Adrenal gland (tissue), 12 donors: ENCODE measurements around the gene ABTB2. TPM values are rescaled to one million over a fixed set of nuclear protein-coding genes. Genes with fewer than 3 reads are reported as not detected.

Experiments
- DNase-seq, 7 donors: peaks; one replicate each; pipeline ENCODE4 v3.0.0-alpha.2; 2019 to 2020
- H3K27ac ChIP-seq, 5 donors: fragments of 200-600 bp; sonication (generic) in 4 of 5; 1 replicate in 3 of 5; 2 replicates in 2 of 5; pipeline versions ENCODE4 v1.5.1 to v1.8.0; 2016 to 2020; ENCODE audit warnings: mild to moderate bottlenecking in 1 of 5
- H3K27me3 ChIP-seq: fragments of 200-600 bp; 2 replicates; pipeline ENCODE4 v1.8.0; 2021
- H3K36me3 ChIP-seq, 2 donors: fragments of 200-600 bp; replicated peaks in 1 of 2; 1 replicate in 1 of 2; 2 replicates in 1 of 2; pipeline versions ENCODE4 v1.5.1 to v1.8.0; 2018 to 2022
- H3K4me1 ChIP-seq, 2 donors: fragments of 200-600 bp; replicated peaks in 1 of 2; 1 replicate in 1 of 2; 2 replicates in 1 of 2; pipeline versions ENCODE4 v1.5.1 to v1.8.0; 2018 to 2021
- H3K4me3 ChIP-seq, 4 donors: fragments of 200-600 bp; sonication (generic) in 3 of 4; one replicate each; pipeline ENCODE4 v1.5.1; 2016 to 2018
- H3K9me3 ChIP-seq, 3 donors: fragments of 200-600 bp; sonication (generic) in 1 of 3; replicated peaks in 1 of 3; 1 replicate in 2 of 3; 2 replicates in 1 of 3; pipeline versions ENCODE4 v1.5.1 to v1.8.0; 2016 to 2021
- POLR2A ChIP-seq, 2 donors: fragments of 450-650 bp; IDR thresholded peaks; one replicate each; pipeline ENCODE4 v1.6.1; 2017; ENCODE audit warnings: antibody characterized with exemption in 2 of 2, mild to moderate bottlenecking in 2 of 2, moderate library complexity in 1 of 2
- WGBS, 4 donors: extraction: QIAGEN DNeasy Blood & Tissue Kit in 2 of 4; methylation state at CpG; one replicate each; pipeline versions ENCODE4 v1.1.5 to v1.1.7; 2013 to 2017; 5-methylcytosine and 5-hydroxymethylcytosine counted together
- intact Hi-C, 2 donors: fragments of 100-400 bp; cut with DNase I; formaldehyde crosslinking; loops; one replicate each; pipeline versions ENCODE4 v1.14.1 to v1.15.0; 2022 to 2023
- polyA plus RNA-seq, 3 donors: library from polyadenylated mRNA; stranded (reverse); fragments of 200-250 nt in 2 of 3; fragments of 350-450 nt in 1 of 3; fragmentation: Illumina TruSeq in 1 of 3; extraction: RNeasy Lipid Tissue Mini Kit (QIAGEN cat#74804) in 1 of 3; gene quantifications; one replicate each; pipeline ENCODE4 v1.2.3, GENCODE V29; 2013 to 2014
- total RNA-seq, 9 donors: library from RNA; depleted of rRNA in 4 of 9; stranded (reverse); fragments of >200 nt in 4 of 9; fragments of 120-200 nt in 1 of 9; fragmentation: NEBNext Ultra II Directional in 1 of 9; extraction: Animal tissue kit (Norgen Biotek cat#: 25700) in 1 of 9; gene quantifications; one replicate each; pipeline versions ENCODE4 v1.1.0 to v1.2.4, GENCODE V29; 2013 to 2023
- TF ChIP-seq, protein P1 (sequence below), 6 experiments: fragments of 450-650 bp in 4 of 6; fragments of 200-600 bp in 2 of 6; sonication (generic) in 1 of 6; IDR thresholded peaks; 1 replicate in 5 of 6; 2 replicates in 1 of 6; pipeline versions ENCODE4 v1.5.1 to v1.8.0; 2016 to 2021; ENCODE audit warnings: antibody characterized with exemption in 6 of 6, mild to moderate bottlenecking in 2 of 6, moderate library complexity in 1 of 6
- donor health status: healthy with polysubstance abuse.
- donor health status: Bipolar disorder and iron deficiency.
- donor health status: DM: yes; HTN: yes; CAD: no.
- donor health status: DM: no; HTN: no; CAD: no.
- donor health status: DM: no; HTN: no; CAD: no.
- donor health status: DM: yes; HTN: yes; CAD: no.

Gene ABTB2
- total and polyA plus RNA-seq, 12 donors, result 1.9 to 32.3 (median 6.1) TPM

DNA sequence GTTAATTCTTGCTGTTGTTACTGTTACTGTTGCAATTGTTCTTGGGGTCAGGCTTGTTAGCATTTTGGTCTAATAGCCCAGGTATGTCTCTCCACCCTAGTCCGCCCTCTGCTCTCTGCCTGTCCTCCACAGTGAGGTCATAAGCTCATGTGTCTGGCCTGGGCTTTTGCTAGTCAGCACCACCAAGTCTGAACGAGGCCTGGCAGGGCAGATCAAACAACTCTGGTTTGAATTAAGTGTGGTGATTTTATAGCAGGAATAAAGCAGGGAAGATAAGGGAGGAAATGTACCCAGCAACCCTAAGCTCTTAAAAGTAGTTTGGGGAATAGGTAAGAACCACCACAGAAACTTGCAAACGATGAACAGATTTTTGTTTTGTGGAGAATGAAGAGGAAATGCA, 98.7 kb downstream of the ABTB2 start:
- TF ChIP-seq, protein P1, sequence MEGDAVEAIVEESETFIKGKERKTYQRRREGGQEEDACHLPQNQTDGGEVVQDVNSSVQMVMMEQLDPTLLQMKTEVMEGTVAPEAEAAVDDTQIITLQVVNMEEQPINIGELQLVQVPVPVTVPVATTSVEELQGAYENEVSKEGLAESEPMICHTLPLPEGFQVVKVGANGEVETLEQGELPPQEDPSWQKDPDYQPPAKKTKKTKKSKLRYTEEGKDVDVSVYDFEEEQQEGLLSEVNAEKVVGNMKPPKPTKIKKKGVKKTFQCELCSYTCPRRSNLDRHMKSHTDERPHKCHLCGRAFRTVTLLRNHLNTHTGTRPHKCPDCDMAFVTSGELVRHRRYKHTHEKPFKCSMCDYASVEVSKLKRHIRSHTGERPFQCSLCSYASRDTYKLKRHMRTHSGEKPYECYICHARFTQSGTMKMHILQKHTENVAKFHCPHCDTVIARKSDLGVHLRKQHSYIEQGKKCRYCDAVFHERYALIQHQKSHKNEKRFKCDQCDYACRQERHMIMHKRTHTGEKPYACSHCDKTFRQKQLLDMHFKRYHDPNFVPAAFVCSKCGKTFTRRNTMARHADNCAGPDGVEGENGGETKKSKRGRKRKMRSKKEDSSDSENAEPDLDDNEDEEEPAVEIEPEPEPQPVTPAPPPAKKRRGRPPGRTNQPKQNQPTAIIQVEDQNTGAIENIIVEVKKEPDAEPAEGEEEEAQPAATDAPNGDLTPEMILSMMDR (IDR thresholded peaks at IDR 0.05), result no peak
- TF ChIP-seq POLR2A (IDR thresholded peaks at IDR 0.05), result no peak
- H3K4me1 ChIP-seq, result peaks cover 0 to 9% of the 10 kb centered on the region in 2 donors
- no peaks in the 10 kb centered on the region for H3K9me3 ChIP-seq
- intact Hi-C loops, result no loop called here
- WGBS, 4 donors, result 80 to 86% (median 81%) methylated on average over 3 of the region's 3 CpGs
- no peak overlapping the region for H3K27ac ChIP-seq
- no peaks in the 10 kb centered on the region for H3K36me3 ChIP-seq
- no peak for DNase-seq
- no peak overlapping the region for H3K4me3 ChIP-seq
- H3K27me3 ChIP-seq, result no peaks in the 10 kb centered on the region

DNA sequence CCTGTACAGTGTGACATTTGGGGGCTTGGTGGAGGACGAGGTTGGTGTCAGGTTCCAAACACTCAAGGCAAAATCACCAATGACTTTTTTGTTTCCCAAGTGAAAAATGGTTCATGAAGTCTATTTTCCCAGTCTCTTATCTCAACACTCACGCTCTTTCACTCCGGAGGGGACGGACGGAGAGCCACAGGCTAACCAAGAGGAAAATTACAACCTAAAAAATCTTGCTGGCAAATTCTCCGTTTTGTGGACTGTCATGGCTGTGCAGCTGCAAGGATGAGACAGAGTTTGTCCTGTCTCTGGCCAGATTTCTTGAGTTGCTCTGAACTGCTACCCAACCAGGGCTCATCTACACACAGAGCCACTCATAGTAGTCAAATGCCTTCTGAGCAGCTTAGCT, 101.2 kb downstream of the ABTB2 start:
- Histone ChIP-seq H3K4me1 (peaks cover 0 to 3% of the 10 kb centered on the region in 2 donors), H3K27me3 (no peaks in the 10 kb centered on the region), H3K36me3 (no peaks in the 10 kb centered on the region), H3K4me3 (no peak overlapping the region), H3K27ac (no peak overlapping the region), H3K9me3 (no peaks in the 10 kb centered on the region)
- intact Hi-C loops, result no loop called here
- DNase-seq, result no peak
- 64 to 84% (median 76%) methylated on average over 6 of the region's 6 CpGs for WGBS, 4 donors
- TF ChIP-seq, protein P1 (IDR thresholded peaks at IDR 0.05), result no peak
- no peak for TF ChIP-seq POLR2A (IDR thresholded peaks at IDR 0.05)

DNA sequence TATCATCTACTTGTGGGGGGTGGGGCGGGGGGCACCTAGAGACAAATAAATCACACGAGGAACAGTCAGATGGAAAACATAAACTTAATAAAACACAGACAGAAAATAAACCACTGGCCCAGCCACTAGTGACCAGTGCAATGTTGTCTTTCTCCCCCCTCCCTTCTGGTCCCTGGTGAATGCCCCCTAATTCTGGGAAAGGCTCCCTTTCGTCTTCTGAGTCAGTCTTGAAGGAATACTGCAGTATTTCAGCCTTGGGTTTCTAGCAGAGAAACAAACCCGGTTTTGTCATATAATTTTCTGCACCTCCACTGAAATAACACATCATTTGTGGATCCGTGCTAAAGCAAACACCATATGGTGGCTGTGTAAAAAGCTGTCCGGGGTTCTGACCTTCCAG, 101.7 kb downstream of the ABTB2 start:
- Histone ChIP-seq H3K9me3 (no peaks in the 10 kb centered on the region), H3K27me3 (no peaks in the 10 kb centered on the region), H3K4me3 (no peak overlapping the region), H3K36me3 (no peaks in the 10 kb centered on the region), H3K27ac (no peak overlapping the region), H3K4me1 (peaks cover 0 to 8% of the 10 kb centered on the region in 2 donors)
- TF ChIP-seq, protein P1 (IDR thresholded peaks at IDR 0.05), result no peak
- TF ChIP-seq POLR2A (IDR thresholded peaks at IDR 0.05), result no peak
- no peak for DNase-seq
- intact Hi-C loops, result no loop called here
- WGBS, 4 donors, result 72 to 84% (median 77%) methylated on average over 6 of the region's 6 CpGs

DNA sequence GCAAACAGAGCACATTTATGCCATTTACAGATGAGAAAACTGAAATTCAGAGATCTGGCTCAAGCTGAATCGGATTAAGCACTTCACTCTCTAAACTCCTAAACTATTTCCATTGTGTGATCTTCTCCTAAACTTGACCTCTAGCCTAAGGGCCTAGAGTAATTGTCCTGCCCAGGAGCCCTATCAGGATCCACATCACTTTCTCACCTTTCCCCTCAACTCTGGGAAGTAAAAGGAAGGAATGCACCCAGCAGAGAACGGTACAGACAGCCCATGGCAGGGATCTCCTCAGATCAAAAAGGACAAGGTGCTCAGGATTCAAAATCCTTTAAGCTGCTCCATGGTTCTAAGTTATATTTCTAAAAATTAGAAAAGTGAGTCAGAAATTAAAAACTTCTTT, 102.7 kb downstream of the ABTB2 start:
- 96 to 99% (median 97%) methylated on average over 2 of the region's 2 CpGs for WGBS, 4 donors
- Histone ChIP-seq H3K27ac (no peak overlapping the region), H3K36me3 (no peaks in the 10 kb centered on the region), H3K4me1 (peaks cover 0 to 13% of the 10 kb centered on the region in 2 donors), H3K9me3 (no peaks in the 10 kb centered on the region), H3K4me3 (no peak overlapping the region), H3K27me3 (no peaks in the 10 kb centered on the region)
- no peak for DNase-seq
- intact Hi-C loops, result no loop called here
- TF ChIP-seq, protein P1 (IDR thresholded peaks at IDR 0.05), result no peak
- TF ChIP-seq POLR2A (IDR thresholded peaks at IDR 0.05), result no peak
